ENCODE data around the gene CHEK2.
A peak's percentile ranks its signal among the peaks of the same experiment; 100 is the strongest.
"Not testable (repeated sequence)": the region's sequence is repeated elsewhere in the genome, so short reads cannot be mapped to it uniquely, and the experiment has no call there.

The CHEK2 gene

GRCh38 chr22:28741200-28741784 lies 328 bp downstream of the CHEK2 start:
- DNase-seq (ENCODE audit: low read depth) = no peak

GRCh38 chr22:28738876-28739275 lies 2.7 kb downstream of the CHEK2 start:
- not testable (repeated sequence) for DNase-seq (ENCODE audit: low read depth)

GRCh38 chr22:28737701-28738100 lies 3.9 kb downstream of the CHEK2 start:
- DNase-seq (ENCODE audit: low read depth) = no peak

GRCh38 chr22:28736301-28737155 lies 5.1 kb downstream of the CHEK2 start:
- DNase-seq (ENCODE audit: low read depth) = no peak

GRCh38 chr22:28734393-28734792 lies 7.2 kb downstream of the CHEK2 start:
- no peak for DNase-seq (ENCODE audit: low read depth)

GRCh38 chr22:28730179-28730578 lies 11.4 kb downstream of the CHEK2 start:
- DNase-seq (ENCODE audit: low read depth) = no peak

GRCh38 chr22:28728621-28729313 lies 12.9 kb downstream of the CHEK2 start:
- DNase-seq (ENCODE audit: low read depth) = no peak

GRCh38 chr22:28728002-28728401 lies 13.6 kb downstream of the CHEK2 start:
- no peak for DNase-seq (ENCODE audit: low read depth)

GRCh38 chr22:28718044-28718443 lies 23.6 kb downstream of the CHEK2 start:
- no peak for DNase-seq (ENCODE audit: low read depth)

- DNase-seq (ENCODE audit: low read depth) = no peak
These were observed 24.9 kb downstream of the CHEK2 start for GRCh38 chr22:28716686-28717085.

GRCh38 chr22:28715611-28716010 lies 26.0 kb downstream of the CHEK2 start:
- DNase-seq (ENCODE audit: low read depth) = no peak

GRCh38 chr22:28714043-28714628 lies 27.5 kb downstream of the CHEK2 start:
- no peak for DNase-seq (ENCODE audit: low read depth)

- DNase-seq (ENCODE audit: low read depth) = peak; percentile 86
These were observed 29.5 kb downstream of the CHEK2 start for GRCh38 chr22:28711820-28712777.

- no peak for DNase-seq (ENCODE audit: low read depth)
These were observed 30.3 kb downstream of the CHEK2 start for GRCh38 chr22:28711341-28711740.

- DNase-seq (ENCODE audit: low read depth) = peak; percentile 59
These were observed 30.9 kb downstream of the CHEK2 start for GRCh38 chr22:28710576-28711191.

GRCh38 chr22:28710107-28710506 lies 31.5 kb downstream of the CHEK2 start:
- DNase-seq (ENCODE audit: low read depth) = peak; percentile 14

- no peak for DNase-seq (ENCODE audit: low read depth)
These were observed 34.8 kb downstream of the CHEK2 start for GRCh38 chr22:28706845-28707244.

GRCh38 chr22:28703436-28703835 lies 38.2 kb downstream of the CHEK2 start:
- DNase-seq (ENCODE audit: low read depth) = no peak

- DNase-seq (ENCODE audit: low read depth) = no peak
These were observed 38.7 kb downstream of the CHEK2 start for GRCh38 chr22:28702891-28703290.

- DNase-seq (ENCODE audit: low read depth) = not testable (repeated sequence)
These were observed 48.4 kb downstream of the CHEK2 start for GRCh38 chr22:28693041-28693760.

Data from HS-27A (cell line).